Measurements from ENCODE around the gene OVCA2. TPM values are rescaled to one million over a fixed set of nuclear protein-coding genes. Genes with fewer than 3 reads are reported as not detected.

The OVCA2 gene
- polyA plus RNA-seq, 2 of the 4 experiments (the other 2 are of a cell fraction) = 54.6 to 66.3 TPM

DNA sequence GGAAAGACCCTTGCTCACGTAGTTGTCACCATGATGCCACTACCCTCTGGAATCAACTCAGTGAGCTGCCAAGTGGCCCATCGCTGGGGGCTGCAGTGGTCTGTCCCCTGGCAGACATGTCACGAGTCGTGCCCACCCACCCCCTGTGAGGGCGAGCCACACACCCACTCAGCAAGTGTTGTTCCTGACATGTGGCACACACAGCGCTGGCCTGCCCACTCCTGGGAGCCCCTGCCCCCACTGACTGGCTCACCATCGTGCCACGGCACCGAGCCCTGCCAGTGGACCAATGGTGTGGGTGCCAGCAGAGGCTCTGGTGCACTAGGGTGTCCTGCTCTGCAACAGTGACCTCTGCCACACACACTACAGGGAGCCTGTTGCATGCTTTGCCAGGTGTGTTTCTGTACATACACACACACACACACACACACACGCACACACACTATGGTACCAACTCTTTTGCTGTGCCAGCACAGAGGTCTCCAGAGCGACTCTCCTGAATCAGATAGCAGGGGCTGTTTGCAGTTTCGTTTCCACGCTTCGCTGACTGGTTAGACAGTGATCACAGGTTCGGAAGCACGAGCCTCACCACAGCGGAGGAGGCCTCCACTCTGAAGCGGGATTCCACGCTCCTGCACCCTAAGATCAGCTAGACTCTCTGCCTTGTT lies 24.4 kb upstream of the OVCA2 start:
- no peak overlapping the region for H3K4me3 ChIP-seq
- CTCF ChIA-PET = interaction anchor here (1.3 to 17.0 kb wide), 4 partner anchors 10 to 108 kb away, joined by 3 to 224 read pairs (median 29); partner anchors contain the start of genes DPH1, OVCA2 and RTN4RL1

DNA sequence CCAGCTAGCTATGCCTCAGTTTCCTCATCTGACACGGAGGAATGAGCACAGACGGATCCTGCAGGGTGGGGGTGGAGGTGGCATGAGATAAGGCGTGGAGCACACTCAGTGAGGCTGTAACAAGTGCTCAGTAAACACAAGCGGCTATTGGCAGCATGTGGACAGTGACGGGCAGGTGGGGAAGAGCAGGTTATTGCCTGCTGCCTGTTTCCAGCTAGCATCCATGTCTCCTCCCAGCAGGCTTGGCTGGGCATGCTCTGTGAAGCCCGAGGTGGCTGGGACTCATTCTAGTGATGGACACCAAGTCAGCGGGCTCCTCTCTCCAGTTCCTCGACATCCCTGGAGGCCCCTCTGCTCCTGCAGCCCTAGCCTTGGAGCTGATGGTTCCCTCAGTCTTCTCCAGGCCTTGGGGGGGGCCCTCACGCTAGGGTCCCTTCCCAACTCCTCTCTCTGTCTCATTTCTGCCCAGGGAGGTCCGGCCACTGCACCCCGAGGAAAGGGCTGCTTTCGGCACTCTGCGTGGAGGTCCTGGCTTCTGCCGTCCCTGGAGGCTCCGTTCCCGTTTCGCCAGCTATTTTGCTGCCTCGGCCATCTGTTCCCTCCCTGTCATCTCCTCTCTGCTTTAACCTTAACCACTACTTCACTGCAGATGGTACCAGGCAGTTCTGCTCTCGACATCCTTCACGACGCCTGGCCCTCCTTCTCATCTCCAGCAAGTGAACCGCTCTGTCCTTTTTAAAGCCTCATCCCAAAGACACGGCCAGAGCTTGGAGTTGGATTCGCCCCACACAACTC lies 22.9 kb upstream of the OVCA2 start:
- POLR2A ChIA-PET = no interaction called here

More for the DNA sequence above, 24.4 kb upstream of the OVCA2 start:
- TF ChIP-seq NR3C1 (IDR thresholded peaks at IDR 0.05) = no peak
- no peak for TF ChIP-seq TFCP2L1 (CRISPR knock-in tag; IDR thresholded peaks at IDR 0.05)
- TF ChIP-seq ESRRA (IDR thresholded peaks at IDR 0.05; ENCODE audit: borderline replicate concordance, low read length) = no peak
- TF ChIP-seq BHLHE40 (IDR thresholded peaks at IDR 0.05; ENCODE audit: low read depth, low read length) = no peak
- TF ChIP-seq HOXB5 (CRISPR knock-in tag; IDR thresholded peaks at IDR 0.05) = no peak
- TF ChIP-seq FOXS1 (CRISPR knock-in tag; IDR thresholded peaks at IDR 0.05) = no peak
- TF ChIP-seq EP300 (IDR thresholded peaks at IDR 0.05) = no peak
- no peak for TF ChIP-seq CHD4 (IDR thresholded peaks at IDR 0.05; ENCODE audit: borderline replicate concordance)
- no peak for TF ChIP-seq POLR2AphosphoS2 (conservative IDR thresholded peaks at IDR 0.05; ENCODE audit: low read length)
- TF ChIP-seq KDM1A (IDR thresholded peaks at IDR 0.05; ENCODE audit: low read depth) = no peak
- TF ChIP-seq PHF8 (IDR thresholded peaks at IDR 0.05; ENCODE audit: borderline replicate concordance, low read depth) = no peak
- no peak for TF ChIP-seq CBX2 (IDR thresholded peaks at IDR 0.05; ENCODE audit: borderline replicate concordance, low read depth)
- TF ChIP-seq MYC (IDR thresholded peaks at IDR 0.05; ENCODE audit: borderline replicate concordance, low read length) = no peak
- TF ChIP-seq, protein P1, sequence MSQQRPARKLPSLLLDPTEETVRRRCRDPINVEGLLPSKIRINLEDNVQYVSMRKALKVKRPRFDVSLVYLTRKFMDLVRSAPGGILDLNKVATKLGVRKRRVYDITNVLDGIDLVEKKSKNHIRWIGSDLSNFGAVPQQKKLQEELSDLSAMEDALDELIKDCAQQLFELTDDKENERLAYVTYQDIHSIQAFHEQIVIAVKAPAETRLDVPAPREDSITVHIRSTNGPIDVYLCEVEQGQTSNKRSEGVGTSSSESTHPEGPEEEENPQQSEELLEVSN (IDR thresholded peaks at IDR 0.05; ENCODE audit: borderline replicate concordance, low read depth) = no peak
- no peak for TF ChIP-seq HOXA7 (CRISPR knock-in tag; IDR thresholded peaks at IDR 0.05)
- TF ChIP-seq SMC3 (IDR thresholded peaks at IDR 0.05) = no peak
- TF ChIP-seq, protein P2, sequence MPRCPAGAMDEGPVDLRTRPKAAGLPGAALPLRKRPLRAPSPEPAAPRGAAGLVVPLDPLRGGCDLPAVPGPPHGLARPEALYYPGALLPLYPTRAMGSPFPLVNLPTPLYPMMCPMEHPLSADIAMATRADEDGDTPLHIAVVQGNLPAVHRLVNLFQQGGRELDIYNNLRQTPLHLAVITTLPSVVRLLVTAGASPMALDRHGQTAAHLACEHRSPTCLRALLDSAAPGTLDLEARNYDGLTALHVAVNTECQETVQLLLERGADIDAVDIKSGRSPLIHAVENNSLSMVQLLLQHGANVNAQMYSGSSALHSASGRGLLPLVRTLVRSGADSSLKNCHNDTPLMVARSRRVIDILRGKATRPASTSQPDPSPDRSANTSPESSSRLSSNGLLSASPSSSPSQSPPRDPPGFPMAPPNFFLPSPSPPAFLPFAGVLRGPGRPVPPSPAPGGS (IDR thresholded peaks at IDR 0.05) = no peak
- Histone ChIP-seq H3K9me3 (peaks cover 10% of the 10 kb centered on the region; the same call in 2 of the 3 replicates), H3K4me1 (no peaks in the 10 kb centered on the region), H3K4me2 (no peak overlapping the region), H3K27ac (no peak overlapping the region)
- FAIRE-seq = no peak
- POLR2A ChIA-PET = no interaction called here
- peak in 1 of 2 experiments; percentile 13; a peak in 3 of 6 replicates for ATAC-seq
- WGBS (ENCODE audit: missing lambda C conversion rate) = 75% methylated on average over 16 of the region's 19 CpGs
- no peak for DNase-seq (ENCODE audit: low read depth in 1 of 2, low spot score in 1 of 2)

More for the DNA sequence above, 22.9 kb upstream of the OVCA2 start:
- peak in 1 of 2 experiments; percentile 10; a peak in 2 of 6 replicates for ATAC-seq
- TF ChIP-seq NFE2L2 (conservative IDR thresholded peaks at IDR 0.05; ENCODE audit: low read length) (no peak), JUN (IDR thresholded peaks at IDR 0.05) (no peak), FOSB (CRISPR knock-in tag; IDR thresholded peaks at IDR 0.05) (no peak), EHF (CRISPR knock-in tag; IDR thresholded peaks at IDR 0.05) (no peak), EP300 (IDR thresholded peaks at IDR 0.05) (no peak), HEYL (CRISPR knock-in tag; IDR thresholded peaks at IDR 0.05) (no peak), KDM5A (IDR thresholded peaks at IDR 0.05) (no peak), SREBF2 (IDR thresholded peaks at IDR 0.05) (no peak)
- TF ChIP-seq, protein P3, sequence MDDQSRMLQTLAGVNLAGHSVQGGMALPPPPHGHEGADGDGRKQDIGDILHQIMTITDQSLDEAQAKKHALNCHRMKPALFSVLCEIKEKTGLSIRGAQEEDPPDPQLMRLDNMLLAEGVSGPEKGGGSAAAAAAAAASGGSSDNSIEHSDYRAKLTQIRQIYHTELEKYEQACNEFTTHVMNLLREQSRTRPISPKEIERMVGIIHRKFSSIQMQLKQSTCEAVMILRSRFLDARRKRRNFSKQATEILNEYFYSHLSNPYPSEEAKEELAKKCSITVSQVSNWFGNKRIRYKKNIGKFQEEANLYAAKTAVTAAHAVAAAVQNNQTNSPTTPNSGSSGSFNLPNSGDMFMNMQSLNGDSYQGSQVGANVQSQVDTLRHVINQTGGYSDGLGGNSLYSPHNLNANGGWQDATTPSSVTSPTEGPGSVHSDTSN (IDR thresholded peaks at IDR 0.05) = no peak
- TF ChIP-seq, protein P1 (IDR thresholded peaks at IDR 0.05; ENCODE audit: borderline replicate concordance, low read depth) = no peak
- DNase-seq (ENCODE audit: low read depth in 1 of 2, low spot score in 1 of 2) = no peak
- Histone ChIP-seq H3K9me3 (no peaks in the 10 kb centered on the region), H3K4me1 (peaks cover 3% of the 10 kb centered on the region), H3K27ac (no peak overlapping the region), H3K4me3 (no peak overlapping the region), H3K4me2 (no peak overlapping the region)
- FAIRE-seq = no peak
- 58% methylated on average over 23 of the region's 24 CpGs for WGBS (ENCODE audit: missing lambda C conversion rate)
- CTCF ChIA-PET = interaction anchor here (0.6 to 17.0 kb wide), 11 partner anchors 9 to 445 kb away, joined by 3 to 224 read pairs (median 6); partner anchors contain the start of genes DPH1, HIC1, OVCA2 and RTN4RL1

Data from A549 (cell line).